ENCODE measurements around the gene SEMA6A. TPM values are rescaled to one million over a fixed set of nuclear protein-coding genes. Genes with fewer than 3 reads are reported as not detected.
A peak's percentile ranks its signal among the peaks of the same experiment; 100 is the strongest.

Gene SEMA6A
- total RNA-seq, 2 donors from 2014 or later = 3.9 to 4.4 TPM

- TF ChIP-seq CTCF (IDR thresholded peaks at IDR 0.05) = no peak
- Histone ChIP-seq H3K4me1 (no peaks in the 10 kb centered on the region), H3K27me3 (no peaks in the 10 kb centered on the region), H3K9me3 (no peaks in the 10 kb centered on the region), H3K36me3 (no peaks in the 10 kb centered on the region), H3K27ac (no peak overlapping the region), H3K4me3 (no peak overlapping the region)
- DNase-seq (ENCODE audit: low spot score) = no peak
Measured at GRCh38 chr5:116563736-116564308, 10.8 kb downstream of the SEMA6A start.

- H3K4me3 ChIP-seq = no peak overlapping the region
- no peaks in the 10 kb centered on the region for H3K27me3 ChIP-seq
- no peaks in the 10 kb centered on the region for H3K4me1 ChIP-seq
- no peaks in the 10 kb centered on the region for H3K9me3 ChIP-seq
- DNase-seq (ENCODE audit: low spot score) = no peak
- TF ChIP-seq CTCF (IDR thresholded peaks at IDR 0.05) = no peak
- H3K36me3 ChIP-seq = no peaks in the 10 kb centered on the region
- no peak overlapping the region for H3K27ac ChIP-seq
Measured at GRCh38 chr5:116562669-116563068, 12.0 kb downstream of the SEMA6A start.

GRCh38 chr5:116561658-116562057 is 13.0 kb downstream of the SEMA6A start:
- Histone ChIP-seq H3K36me3 (no peaks in the 10 kb centered on the region), H3K27me3 (no peaks in the 10 kb centered on the region), H3K4me3 (no peak overlapping the region), H3K27ac (no peak overlapping the region), H3K9me3 (no peaks in the 10 kb centered on the region), H3K4me1 (no peaks in the 10 kb centered on the region)
- TF ChIP-seq CTCF (IDR thresholded peaks at IDR 0.05) = no peak
- no peak for DNase-seq (ENCODE audit: low spot score)

GRCh38 chr5:116559673-116560164 is 14.9 kb downstream of the SEMA6A start:
- H3K27ac ChIP-seq = no peak overlapping the region
- DNase-seq (ENCODE audit: low spot score) = no peak
- no peaks in the 10 kb centered on the region for H3K27me3 ChIP-seq
- H3K4me1 ChIP-seq = no peaks in the 10 kb centered on the region
- H3K4me3 ChIP-seq = no peak overlapping the region
- no peaks in the 10 kb centered on the region for H3K36me3 ChIP-seq
- no peak for TF ChIP-seq CTCF (IDR thresholded peaks at IDR 0.05)
- H3K9me3 ChIP-seq = no peaks in the 10 kb centered on the region

- TF ChIP-seq CTCF (IDR thresholded peaks at IDR 0.05) = no peak
- Histone ChIP-seq H3K27me3 (no peaks in the 10 kb centered on the region), H3K4me3 (no peak overlapping the region), H3K9me3 (no peaks in the 10 kb centered on the region), H3K4me1 (no peaks in the 10 kb centered on the region), H3K27ac (no peak overlapping the region), H3K36me3 (no peaks in the 10 kb centered on the region)
- DNase-seq (ENCODE audit: low spot score) = no peak
Measured at GRCh38 chr5:116559239-116559638, 15.4 kb downstream of the SEMA6A start.

- DNase-seq (ENCODE audit: low spot score) = no peak
Measured at GRCh38 chr5:116557669-116558271, 16.9 kb downstream of the SEMA6A start.

More at GRCh38 chr5:116557669-116558271, 16.9 kb downstream of the SEMA6A start:
- Histone ChIP-seq H3K27me3 (no peaks in the 10 kb centered on the region), H3K36me3 (no peaks in the 10 kb centered on the region), H3K27ac (no peak overlapping the region), H3K9me3 (no peaks in the 10 kb centered on the region), H3K4me1 (no peaks in the 10 kb centered on the region), H3K4me3 (no peak overlapping the region)
- TF ChIP-seq CTCF (IDR thresholded peaks at IDR 0.05) = peak; percentile 29 to 66

Measured in right atrium auricular region (tissue), 2 donors.